ENCODE results near the gene HAUS6.
"Not testable (repeated sequence)": the region's sequence is repeated elsewhere in the genome, so short reads cannot be mapped to it uniquely, and the experiment has no call there.

The HAUS6 gene

GRCh38 chr9:19036611-19037010 lies 66.1 kb downstream of the HAUS6 start:
- no peak for DNase-seq (ENCODE audit: low spot score)

- no peak for DNase-seq (ENCODE audit: low spot score)
Observed at GRCh38 chr9:19033015-19033414, 69.7 kb downstream of the HAUS6 start, which contains the start of gene SAXO1. Gene SAXO1 (minus strand): TSS chr9:19033209. CDS start chr9:19032908, 301 bp downstream.

- no peak for DNase-seq (ENCODE audit: low spot score)
Observed at GRCh38 chr9:19032406-19032805, 70.3 kb downstream of the HAUS6 start.

GRCh38 chr9:19030899-19031298 lies 71.8 kb downstream of the HAUS6 start:
- DNase-seq (ENCODE audit: low spot score), result no peak

- peak; percentile 71 for DNase-seq (ENCODE audit: low spot score)
Observed at GRCh38 chr9:19028835-19029451, 73.8 kb downstream of the HAUS6 start.

GRCh38 chr9:19027825-19028224 lies 74.9 kb downstream of the HAUS6 start:
- no peak for DNase-seq (ENCODE audit: low spot score)

- no peak for DNase-seq (ENCODE audit: low spot score)
Observed at GRCh38 chr9:19026375-19026774, 76.3 kb downstream of the HAUS6 start.

- DNase-seq (ENCODE audit: low spot score), result no peak
Observed at GRCh38 chr9:19023078-19023477, 79.6 kb downstream of the HAUS6 start.

- DNase-seq (ENCODE audit: low spot score), result no peak
Observed at GRCh38 chr9:19022206-19022605, 80.5 kb downstream of the HAUS6 start.

- DNase-seq (ENCODE audit: low spot score), result not testable (repeated sequence)
Observed at GRCh38 chr9:19021649-19022048, 81.1 kb downstream of the HAUS6 start.

GRCh38 chr9:19020886-19021455 lies 81.7 kb downstream of the HAUS6 start:
- DNase-seq (ENCODE audit: low spot score), result no peak

- no peak for DNase-seq (ENCODE audit: low spot score)
Observed at GRCh38 chr9:19018201-19018600, 84.5 kb downstream of the HAUS6 start.

- DNase-seq (ENCODE audit: low spot score), result no peak
Observed at GRCh38 chr9:19009391-19009965, 93.2 kb downstream of the HAUS6 start.
